KMS-11 (cell line): ENCODE data around the gene SERPINI1.

Experiments
- H2AFZ ChIP-seq: fragments of 200-600 bp; sonication (generic); 2 replicates; pipeline ENCODE4 v1.6.1; 2016; ENCODE audit warnings: antibody characterized with exemption, mixed run types, low read depth
- H3K27ac ChIP-seq: fragments of 200-600 bp; sonication (generic); 2 replicates; pipeline ENCODE4 v1.6.1; 2016; ENCODE audit warnings: mild to moderate bottlenecking, mixed run types
- H3K27me3 ChIP-seq: fragments of 200-600 bp; sonication (generic); 2 replicates; pipeline ENCODE4 v1.6.1; 2017; ENCODE audit warnings: mild to moderate bottlenecking, low read depth, mixed run types, moderate library complexity; ENCODE audit not compliant: insufficient read depth
- H3K36me3 ChIP-seq: fragments of 200-600 bp; sonication (generic); 2 replicates; pipeline ENCODE4 v1.6.1; 2017; ENCODE audit warnings: mild to moderate bottlenecking, mixed run types; ENCODE audit not compliant: insufficient read depth
- H3K4me1 ChIP-seq: fragments of 200-600 bp; sonication (generic); 2 replicates; pipeline ENCODE4 v1.6.1; 2016; ENCODE audit warnings: mild to moderate bottlenecking, low read depth, mixed run types; ENCODE audit not compliant: poor library complexity, severe bottlenecking
- H3K4me2 ChIP-seq: fragments of 200-600 bp; sonication (generic); 2 replicates; pipeline ENCODE4 v1.7.0; 2016; ENCODE audit warnings: mild to moderate bottlenecking, mixed run types
- H3K4me3 ChIP-seq: fragments of 200-600 bp; sonication (generic); IDR thresholded peaks from 2 replicates; pipeline ENCODE4 v1.6.1; 2017; ENCODE audit warnings: low read depth, low read length, mixed read lengths; ENCODE audit not compliant: insufficient read depth
- H3K79me2 ChIP-seq: fragments of 200-600 bp; sonication (generic); 2 replicates; pipeline ENCODE4 v1.6.1; 2016; ENCODE audit warnings: low read depth, mixed run types; ENCODE audit not compliant: insufficient read depth
- H3K9ac ChIP-seq: fragments of 200-600 bp; sonication (generic); 2 replicates; pipeline ENCODE4 v1.6.1; 2016; ENCODE audit warnings: mild to moderate bottlenecking, mixed run types
- H4K20me1 ChIP-seq: fragments of 200-600 bp; sonication (generic); 2 replicates; pipeline ENCODE4 v1.6.1; 2016; ENCODE audit warnings: mild to moderate bottlenecking, mixed run types; ENCODE audit not compliant: insufficient read depth
- TF ChIP-seq, protein P1 (sequence below): fragments of 200-600 bp; sonication (generic); conservative IDR thresholded peaks from 2 replicates; pipeline ENCODE4 v1.6.1; 2017; ENCODE audit warnings: low read depth, mild to moderate bottlenecking, antibody characterized with exemption, low read length, moderate library complexity, mixed read lengths

Gene SERPINI1

DNA sequence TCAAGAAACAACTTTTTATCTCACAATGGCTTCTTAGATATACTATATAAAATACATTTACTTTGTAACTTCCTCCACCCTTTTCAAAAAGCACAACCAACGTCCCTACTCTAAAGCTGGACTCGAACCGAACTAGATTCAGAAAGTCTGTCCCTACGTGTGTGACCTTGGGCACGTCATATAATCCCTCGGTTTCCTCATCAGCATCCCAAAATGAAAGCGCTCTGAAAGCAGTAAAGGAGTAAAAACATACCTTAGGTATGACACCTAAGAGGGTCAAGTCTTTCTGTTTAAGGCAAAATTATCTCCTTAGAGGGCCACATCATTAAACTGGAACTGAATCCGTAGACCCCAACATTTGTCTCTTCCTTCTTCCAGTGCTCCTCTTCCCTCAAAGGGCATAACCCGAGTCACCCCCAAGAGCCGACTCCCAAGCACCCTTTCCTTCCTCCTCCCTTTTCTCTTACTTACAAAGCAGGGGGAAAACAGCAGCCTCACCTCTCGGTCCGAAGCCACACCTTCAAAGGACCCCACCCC lies 1.5 kb upstream of the SERPINI1 start:
- H4K20me1 ChIP-seq: peaks cover 13% of the 10 kb centered on the region
- no peak overlapping the region for H3K4me3 ChIP-seq
- H3K79me2 ChIP-seq: peaks cover 53% of the 10 kb centered on the region
- no peaks in the 10 kb centered on the region for H3K36me3 ChIP-seq
- H2AFZ ChIP-seq: peak overlapping the region; percentile 94
- peak overlapping the region; percentile 68 for H3K27ac ChIP-seq
- TF ChIP-seq, protein P1, sequence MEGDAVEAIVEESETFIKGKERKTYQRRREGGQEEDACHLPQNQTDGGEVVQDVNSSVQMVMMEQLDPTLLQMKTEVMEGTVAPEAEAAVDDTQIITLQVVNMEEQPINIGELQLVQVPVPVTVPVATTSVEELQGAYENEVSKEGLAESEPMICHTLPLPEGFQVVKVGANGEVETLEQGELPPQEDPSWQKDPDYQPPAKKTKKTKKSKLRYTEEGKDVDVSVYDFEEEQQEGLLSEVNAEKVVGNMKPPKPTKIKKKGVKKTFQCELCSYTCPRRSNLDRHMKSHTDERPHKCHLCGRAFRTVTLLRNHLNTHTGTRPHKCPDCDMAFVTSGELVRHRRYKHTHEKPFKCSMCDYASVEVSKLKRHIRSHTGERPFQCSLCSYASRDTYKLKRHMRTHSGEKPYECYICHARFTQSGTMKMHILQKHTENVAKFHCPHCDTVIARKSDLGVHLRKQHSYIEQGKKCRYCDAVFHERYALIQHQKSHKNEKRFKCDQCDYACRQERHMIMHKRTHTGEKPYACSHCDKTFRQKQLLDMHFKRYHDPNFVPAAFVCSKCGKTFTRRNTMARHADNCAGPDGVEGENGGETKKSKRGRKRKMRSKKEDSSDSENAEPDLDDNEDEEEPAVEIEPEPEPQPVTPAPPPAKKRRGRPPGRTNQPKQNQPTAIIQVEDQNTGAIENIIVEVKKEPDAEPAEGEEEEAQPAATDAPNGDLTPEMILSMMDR: no peak
- H3K27me3 ChIP-seq: no peaks in the 10 kb centered on the region
- H3K9ac ChIP-seq: peak overlapping the region; percentile 54
- peaks cover 21% of the 10 kb centered on the region for H3K4me1 ChIP-seq
- H3K4me2 ChIP-seq: peak overlapping the region; percentile 96

DNA sequence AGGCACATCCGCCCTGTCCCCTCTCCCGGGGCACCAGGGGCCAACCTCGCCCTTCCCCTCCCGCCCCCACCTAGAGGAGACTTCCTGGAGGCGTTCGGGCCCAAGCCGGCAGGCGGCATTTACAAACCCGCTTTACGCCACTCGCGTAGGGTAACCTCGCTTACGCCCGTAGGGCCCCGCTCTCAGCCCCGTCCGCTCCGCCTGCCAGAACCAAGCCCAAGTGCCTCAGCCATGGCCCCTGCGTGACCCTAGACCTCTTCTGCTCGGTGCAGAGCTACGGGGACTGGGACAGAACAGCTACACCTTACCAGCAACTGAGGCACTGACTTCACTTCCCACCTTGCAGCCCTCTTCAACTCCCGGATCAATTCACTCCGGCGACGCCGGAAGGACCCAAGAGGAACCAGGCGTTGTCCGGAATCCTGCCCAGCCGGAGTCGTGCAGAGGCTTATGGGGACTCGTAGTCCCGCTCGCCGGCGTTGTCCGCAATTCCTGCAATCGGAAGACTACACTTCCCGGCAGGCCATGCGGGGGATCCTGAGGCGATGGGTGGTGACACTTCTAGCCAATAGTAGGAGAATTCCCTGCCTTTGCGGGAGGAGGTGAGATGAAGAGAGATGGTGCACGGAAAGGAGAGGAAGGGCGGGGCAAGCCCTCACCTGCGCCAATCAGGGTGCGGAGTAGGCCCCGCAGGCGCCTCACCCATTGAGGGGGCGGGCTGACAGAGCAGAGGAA lies 856 bp upstream of the SERPINI1 start, which contains the start of gene PDCD10:
TSS of gene PDCD10 (minus strand) at position 395 of the 735 bp plus-strand sequence. CDS start 14,735 bp downstream, outside the sequence.
- TF ChIP-seq, protein P1: no peak
- peak within 1 kb of the TSS; percentile 82 for H3K4me3 ChIP-seq
- H3K27me3 ChIP-seq: no peaks in the 10 kb centered on the region
- peaks cover 21% of the 10 kb centered on the region for H3K4me1 ChIP-seq
- peak within 1 kb of the TSS; percentile 68 for H3K27ac ChIP-seq
- H2AFZ ChIP-seq: peak within 1 kb of the TSS; percentile 94
- H3K36me3 ChIP-seq: no peaks in the 10 kb centered on the region
- H3K4me2 ChIP-seq: peak within 1 kb of the TSS; percentile 96
- H3K79me2 ChIP-seq: peaks cover 47% of the 10 kb centered on the region
- peak within 1 kb of the TSS; percentile 54 for H3K9ac ChIP-seq
- H4K20me1 ChIP-seq: peaks cover 6% of the 10 kb centered on the region; the same call in 1 of the 2 replicates

GRCh38 chr3:167736264-167736787 lies 805 bp downstream of the SERPINI1 start:
- H2AFZ ChIP-seq: peak overlapping the region; percentile 94
- peaks cover 31% of the 10 kb centered on the region for H3K79me2 ChIP-seq
- no peaks in the 10 kb centered on the region for H3K36me3 ChIP-seq
- H3K4me2 ChIP-seq: peak overlapping the region; percentile 61
- H3K9ac ChIP-seq: no peak overlapping the region; the same call in 1 of the 2 replicates
- TF ChIP-seq, protein P1: no peak
- H3K27me3 ChIP-seq: no peaks in the 10 kb centered on the region
- H3K4me3 ChIP-seq: no peak overlapping the region
- no peak overlapping the region for H3K27ac ChIP-seq
- peaks cover 29% of the 10 kb centered on the region for H3K4me1 ChIP-seq
- H4K20me1 ChIP-seq: no peaks in the 10 kb centered on the region

DNA sequence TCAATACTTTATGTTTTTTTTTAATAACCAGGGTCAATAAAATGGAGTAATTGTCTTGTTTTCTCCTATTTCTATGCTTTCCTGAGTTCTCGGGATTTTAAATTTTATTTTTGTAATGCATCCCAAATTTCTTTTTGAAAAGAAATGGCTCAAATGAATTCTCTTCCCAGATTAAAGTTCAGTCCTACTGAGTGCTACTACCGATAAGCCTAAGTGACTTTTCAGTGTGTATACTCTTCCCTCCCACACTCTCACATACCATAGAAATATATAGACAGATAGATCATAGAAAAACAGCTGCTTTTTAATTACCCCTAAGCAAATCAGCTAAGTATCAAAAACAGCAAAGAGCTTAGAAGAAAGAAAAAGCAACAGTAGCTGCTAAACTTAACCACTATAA lies 1.5 kb downstream of the SERPINI1 start:
- no peaks in the 10 kb centered on the region for H4K20me1 ChIP-seq
- peak overlapping the region; percentile 61; the same call in 1 of the 2 replicates for H3K4me2 ChIP-seq
- H3K4me3 ChIP-seq: no peak overlapping the region
- H3K36me3 ChIP-seq: no peaks in the 10 kb centered on the region
- H2AFZ ChIP-seq: no peak overlapping the region
- H3K79me2 ChIP-seq: peaks cover 24% of the 10 kb centered on the region
- no peak overlapping the region for H3K9ac ChIP-seq
- no peak overlapping the region for H3K27ac ChIP-seq
- H3K4me1 ChIP-seq: peaks cover 32% of the 10 kb centered on the region
- TF ChIP-seq, protein P1: no peak
- H3K27me3 ChIP-seq: no peaks in the 10 kb centered on the region
